GM12878 (cell line): ENCODE measurements around the gene E2F2. TPM values are rescaled to one million over a fixed set of nuclear protein-coding genes. Genes with fewer than 3 reads are reported as not detected.

ENCODE experiments used
- ATAC-seq: fragments of 200-7000 bp; cut with Tn5 transposase; 3 replicates; pipeline ENCODE4 v1.9.1; 2020; ENCODE audit warnings: mild to moderate bottlenecking, moderate library complexity
- BruUV-seq: library from RNA; stranded (reverse); fragments of 400-500 nt; replicated peaks from 2 replicates; lab custom pipeline; 2021; lab: Mats Ljungman, UMichigan
- CTCF ChIA-PET: fragments of 300-600 bp; sonication (Branson Sonifier 250); formaldehyde crosslinking; extraction: SDS; loops from one replicate; lab custom pipeline; 2021; ENCODE audit warnings: inconsistent platforms; lab: Yijun Ruan, JAX
- POLR2A ChIA-PET: fragments of 350-600 bp; formaldehyde crosslinking; extraction: SDS; loops from one replicate; lab custom pipeline; 2021; ENCODE audit warnings: inconsistent platforms; lab: Charles Lee
- RAD21 ChIA-PET: fragments of 300-600 bp; sonication (Branson Sonifier 250); formaldehyde crosslinking; loops from one replicate; lab custom pipeline; 2023; ENCODE audit warnings: antibody characterized with exemption; ENCODE audit not compliant: unreplicated experiment; lab: Charles Lee
- SMC1A ChIA-PET: fragments of 300-600 bp; sonication (Branson Sonifier 250); formaldehyde crosslinking; loops from one replicate; lab custom pipeline; 2023; ENCODE audit not compliant: unreplicated experiment, uncharacterized antibody; lab: Charles Lee
- DNase-seq: peaks from one replicate; pipeline ENCODE4 v3.0.0-alpha.2; 2011; ENCODE audit warnings: low read depth, low spot score
- FAIRE-seq: peaks from 3 replicates; lab custom pipeline; 2011; peaks lifted over from hg19 to GRCh38; lab: Jason Lieb, UNC
- H2AFZ ChIP-seq: 2 replicates; pipeline ENCODE4 v1.6.0; 2011; ENCODE audit warnings: low read depth, low read length, control low read depth; ENCODE audit not compliant: control insufficient read depth
- H3K27ac ChIP-seq: 2 replicates; pipeline ENCODE4 v1.5.1; 2011; ENCODE audit warnings: control low read depth; ENCODE audit not compliant: control insufficient read depth, insufficient read depth
- H3K27me3 ChIP-seq, 2 experiments: replicated peaks in 1 of 2; 2 replicates each; pipeline versions ENCODE4 v1.6.0 to v1.6.1; 2011; ENCODE audit warnings: low read length in 1 of 2; ENCODE audit not compliant: control insufficient read depth in 2 of 2, insufficient read depth in 2 of 2
- H3K36me3 ChIP-seq, 2 experiments: 2 replicates each; pipeline ENCODE4 v1.5.1; 2011; ENCODE audit warnings: low read length in 1 of 2; ENCODE audit not compliant: control insufficient read depth in 2 of 2, insufficient read depth in 2 of 2
- H3K4me1 ChIP-seq: 2 replicates; pipeline ENCODE4 v1.6.1; 2011; ENCODE audit warnings: mild to moderate bottlenecking, low read length, moderate library complexity, mixed read lengths; ENCODE audit not compliant: control insufficient read depth, insufficient read depth
- H3K4me2 ChIP-seq: 2 replicates; pipeline ENCODE4 v1.6.0; 2011; ENCODE audit warnings: control low read depth; ENCODE audit not compliant: control insufficient read depth, insufficient read depth
- H3K4me3 ChIP-seq: fragments of 200-600 bp; sonication (generic); 2 replicates; pipeline ENCODE4 v1.5.1; 2016
- H3K79me2 ChIP-seq: 2 replicates; pipeline ENCODE4 v1.6.0; 2011; ENCODE audit warnings: low read length; ENCODE audit not compliant: control insufficient read depth, insufficient read depth
- H3K9ac ChIP-seq: 2 replicates; pipeline ENCODE4 v1.8.0; 2011; ENCODE audit warnings: low read length, control low read depth, mixed read lengths; ENCODE audit not compliant: control insufficient read depth, insufficient read depth
- H3K9me3 ChIP-seq: replicated peaks from 3 replicates; pipeline ENCODE4 v1.5.1; 2011; ENCODE audit warnings: mild to moderate bottlenecking, low read length; ENCODE audit not compliant: control insufficient read depth, insufficient read depth
- H4K20me1 ChIP-seq: 2 replicates; pipeline ENCODE4 v1.6.0; 2011; ENCODE audit not compliant: control insufficient read depth, insufficient read depth
- ATF3 ChIP-seq: IDR thresholded peaks from 2 replicates; pipeline ENCODE4 v1.6.1; 2011; ENCODE audit warnings: low read depth, mild to moderate bottlenecking, low read length, moderate library complexity, borderline replicate concordance; ENCODE audit errors: extremely low read depth
- BHLHE40 ChIP-seq, 2 experiments: fragments of 450-650 bp in 1 of 2; IDR thresholded peaks; 2 replicates each; pipeline ENCODE4 v1.6.1; 2011 to 2017; ENCODE audit warnings: low read depth in 2 of 2, borderline replicate concordance in 1 of 2, improper control_type of control experiment in 1 of 2, low read length in 1 of 2, mild to moderate bottlenecking in 1 of 2
- BMI1 ChIP-seq: fragments of 450-650 bp; IDR thresholded peaks from 2 replicates; pipeline ENCODE4 v1.6.1; 2016; ENCODE audit warnings: mild to moderate bottlenecking, moderate library complexity, borderline replicate concordance
- CHD4 ChIP-seq: fragments of 200-600 bp; sonication (generic); IDR thresholded peaks from 2 replicates; pipeline ENCODE4 v1.6.1; 2016; ENCODE audit warnings: mild to moderate bottlenecking
- CTCF ChIP-seq, 3 experiments: IDR thresholded peaks in 2 of 3; conservative IDR thresholded peaks in 1 of 3; 2 replicates each; pipeline ENCODE4 v1.5.1; 2011; ENCODE audit warnings: low read depth in 3 of 3, low read length in 3 of 3, mild to moderate bottlenecking in 3 of 3, control low read depth in 2 of 3, moderate library complexity in 2 of 3, inconsistent platforms in 1 of 3, mixed read lengths in 1 of 3; ENCODE audit not compliant: control insufficient read depth in 2 of 3, insufficient read depth in 1 of 3; ENCODE audit errors: extremely low read depth in 1 of 3
- IRF4 ChIP-seq: IDR thresholded peaks from 2 replicates; pipeline ENCODE4 v1.6.1; 2011; ENCODE audit warnings: low read depth, low read length
- LARP7 ChIP-seq: fragments of 450-650 bp; IDR thresholded peaks from 2 replicates; pipeline ENCODE4 v1.6.1; 2017; ENCODE audit warnings: mild to moderate bottlenecking
- NKRF ChIP-seq: fragments of 450-650 bp; conservative IDR thresholded peaks from 2 replicates; pipeline ENCODE4 v1.6.1; 2017; ENCODE audit warnings: mild to moderate bottlenecking, moderate library complexity
- POU2F2 ChIP-seq: IDR thresholded peaks from 3 replicates; pipeline ENCODE4 v1.6.1; 2011; ENCODE audit warnings: low read depth, mild to moderate bottlenecking, low read length, borderline replicate concordance
- RAD21 ChIP-seq: IDR thresholded peaks from 2 replicates; pipeline ENCODE4 v1.6.1; 2011; ENCODE audit warnings: mild to moderate bottlenecking, low read depth, low read length, moderate library complexity; ENCODE audit not compliant: insufficient read depth
- RCOR1 ChIP-seq: conservative IDR thresholded peaks from 2 replicates; pipeline ENCODE4 v1.6.1; 2012; ENCODE audit warnings: low read depth, low read length, improper control_type of control experiment
- RELA ChIP-seq: fragments of 450-650 bp; IDR thresholded peaks from 2 replicates; pipeline ENCODE4 v1.8.0; 2014; ENCODE audit warnings: borderline replicate concordance; ENCODE audit not compliant: partially characterized antibody
- SMC3 ChIP-seq: IDR thresholded peaks from 2 replicates; pipeline ENCODE4 v1.6.1; 2011; ENCODE audit warnings: low read length, improper control_type of control experiment, borderline replicate concordance
- YBX1 ChIP-seq: fragments of 450-650 bp; IDR thresholded peaks from 2 replicates; pipeline ENCODE4 v1.6.1; 2016; ENCODE audit warnings: antibody characterized with exemption
- ZNF207 ChIP-seq: fragments of 450-650 bp; IDR thresholded peaks from 2 replicates; pipeline ENCODE4 v1.6.1; 2014; ENCODE audit warnings: antibody characterized with exemption, mild to moderate bottlenecking, borderline replicate concordance
- WGBS: methylation state at CpG from one replicate; pipeline ENCODE4 v1.1.6; 2016; ENCODE audit warnings: low lambda C conversion rate; ENCODE audit not compliant: insufficient replicate concordance, insufficient coverage; ENCODE audit errors: missing lambda C conversion rate; 5-methylcytosine and 5-hydroxymethylcytosine counted together
- in situ Hi-C: fragments of 300-500 bp; cut with MboI; formaldehyde crosslinking; loops from 9 replicates; pipeline ENCODE4 v1.14.3; 2018; ENCODE audit warnings: mixed read lengths
- intact Hi-C: fragments of 100-400 bp; cut with micrococcal nuclease; formaldehyde crosslinking; loops from one replicate; pipeline ENCODE4 v1.14.2; 2022; ENCODE audit not compliant: unreplicated experiment
- polyA plus RNA-seq, 11 experiments: library from polyadenylated mRNA; depleted of rRNA in 4 of 11; unstranded in 6 of 11; stranded (reverse) in 5 of 11; fragments of >200 nt; fragmentation: Nextera tagmentation in 4 of 11; fragmentation: Illumina TruSeq in 1 of 11; extraction: Ambion mirVana in 4 of 11; extraction: Trizol in 1 of 11; gene quantifications; 1 replicate in 1 of 11; 2 replicates in 10 of 11; pipeline versions ENCODE4 v1.2.1 to v1.2.3, GENCODE V29; 2011 to 2016; ENCODE audit warnings: inconsistent platforms in 2 of 11, missing spikeins in 2 of 11, low read depth in 1 of 11
- total RNA-seq, 4 experiments: library from RNA; depleted of rRNA in 3 of 4; stranded (reverse); fragments of >200 nt in 3 of 4; fragmentation: Illumina TruSeq in 1 of 4; extraction: Trizol in 1 of 4; gene quantifications; 2 replicates each; pipeline versions ENCODE4 v1.2.1 to v1.2.3, GENCODE V29; 2013 to 2021

Gene E2F2
- total and polyA plus RNA-seq, 10 of the 15 experiments (the other 5 are each of a cell fraction or from before 2014, with no cell fraction given) = 3.8 to 27.2 (median 14.6) TPM

GRCh38 chr1:23544444-23545389 lies 13.7 kb upstream of the E2F2 start:
- CTCF ChIA-PET = interaction anchor here (0.6 to 28.3 kb wide), 28 partner anchors 9 to 372 kb away, joined by 3 to 959 read pairs (median 4); partner anchors contain the start of genes E2F2 and ID3
- H3K4me1 ChIP-seq = peaks cover 11% of the 10 kb centered on the region
- FAIRE-seq = peak; percentile 82
- H3K9me3 ChIP-seq = no peaks in the 10 kb centered on the region
- SMC1A ChIA-PET = interaction anchor here (0.6 to 17.8 kb wide), 31 partner anchors 8 to 202 kb away, joined by 3 to 584 read pairs (median 4); partner anchors contain the start of genes E2F2 and ID3
- no peaks in the 10 kb centered on the region for H3K79me2 ChIP-seq
- H2AFZ ChIP-seq = peak overlapping the region; percentile 50; the same call in 1 of the 2 replicates
- no peaks in the 10 kb centered on the region for H3K27me3 ChIP-seq
- BruUV-seq = no TSS peak
- no peak overlapping the region for H3K9ac ChIP-seq
- H3K36me3 ChIP-seq = no peaks in the 10 kb centered on the region
- POLR2A ChIA-PET = interaction anchor here (0.6 to 2.7 kb wide), 12 partner anchors 10 to 239 kb away, joined by 3 to 10 read pairs (median 4); no protein-coding TSS in a partner anchor
- H3K4me3 ChIP-seq = no peak overlapping the region
- no peak overlapping the region for H3K4me2 ChIP-seq
- DNase-seq = no peak
- RAD21 ChIA-PET = interaction anchor here (0.6 to 21.6 kb wide), 15 partner anchors 10 to 372 kb away, joined by 3 to 561 read pairs (median 4); no protein-coding TSS in a partner anchor
- in situ Hi-C loops = loop anchor here (5.0 kb wide), 2 partner anchors 93 to 208 kb away; no protein-coding TSS in a partner anchor
- intact Hi-C loops = loop anchor here (1.0 to 2.0 kb wide), 2 partner anchors 93 to 206 kb away; no protein-coding TSS in a partner anchor
- peak; percentile 74 for ATAC-seq
- WGBS = 31% methylated on average over 8 of the region's 8 CpGs
- no peaks in the 10 kb centered on the region for H4K20me1 ChIP-seq
- no peak overlapping the region for H3K27ac ChIP-seq
- TF ChIP-seq CTCF (IDR thresholded peaks at IDR 0.05 in 2 of 3, conservative IDR thresholded peaks at IDR 0.05 in 1 of 3; ENCODE audit: control insufficient read depth in 2 of 3, extremely low read depth in 1 of 3, insufficient read depth in 1 of 3, low read depth in 3 of 3, low read length in 3 of 3) (peak; percentile 85 to 98 (median 89); a peak in 5 of 6 replicates), CHD4 (no peak), IRF4 (0 out of 2 replicates have a peak, but pooled peaks have one; percentile 50), LARP7 (0 out of 2 replicates have a peak, but pooled peaks have one; percentile 34), POU2F2 (peak; percentile 69; the same call in 1 of the 3 replicates), BHLHE40 (IDR thresholded peaks at IDR 0.05; ENCODE audit: borderline replicate concordance in 1 of 2, low read depth in 2 of 2, low read length in 1 of 2) (0 out of 4 replicates have a peak, but pooled peaks of 1 of the 2 experiments have one; percentile 17), BMI1 (peak; percentile 52; the same call in 1 of the 2 replicates), ATF3 (peak; percentile 27; the same call in 1 of the 2 replicates), NKRF (no peak), RCOR1 (no peak), SMC3 (peak; percentile 100), RAD21 (peak; percentile 100), YBX1 (no peak), ZNF207 (no peak), RELA (no peak)
